Ishikawa (cell line): ENCODE measurements around the gene TMEM138.

Experiments
- CEBPB ChIP-seq: IDR thresholded peaks from 2 replicates; pipeline ENCODE4 v1.6.1; 2012
- CREB1 ChIP-seq: IDR thresholded peaks from 2 replicates; pipeline ENCODE4 v1.6.1; 2012; ENCODE audit warnings: low read depth
- EGR1 ChIP-seq: IDR thresholded peaks from 2 replicates; pipeline ENCODE4 v1.6.1; 2012
- EP300 ChIP-seq: IDR thresholded peaks from 2 replicates; pipeline ENCODE4 v1.6.1; 2012; ENCODE audit warnings: borderline replicate concordance
- FOXM1 ChIP-seq: IDR thresholded peaks from 2 replicates; pipeline ENCODE4 v1.6.1; 2012; ENCODE audit warnings: low read depth, borderline replicate concordance
- NFIC ChIP-seq: IDR thresholded peaks from 2 replicates; pipeline ENCODE4 v1.6.1; 2012
- RAD21 ChIP-seq: IDR thresholded peaks from 2 replicates; pipeline ENCODE4 v1.6.1; 2012; ENCODE audit warnings: low read depth
- TAF1 ChIP-seq: IDR thresholded peaks from 2 replicates; pipeline ENCODE4 v1.6.1; 2012; ENCODE audit warnings: low read depth, mild to moderate bottlenecking
- TCF12 ChIP-seq: IDR thresholded peaks from 2 replicates; pipeline ENCODE4 v1.6.1; 2012; ENCODE audit warnings: low read depth
- TEAD4 ChIP-seq: IDR thresholded peaks from 2 replicates; pipeline ENCODE4 v1.6.1; 2012
- YY1 ChIP-seq: IDR thresholded peaks from 2 replicates; pipeline ENCODE4 v1.6.1; 2012; ENCODE audit warnings: low read depth
- ZBTB7A ChIP-seq: IDR thresholded peaks from 2 replicates; pipeline ENCODE4 v1.6.1; 2012; ENCODE audit warnings: low read depth
- TF ChIP-seq, protein P1 (sequence below): IDR thresholded peaks from 2 replicates; pipeline ENCODE4 v1.6.1; 2012
- TF ChIP-seq, protein P2 (sequence below): IDR thresholded peaks from 2 replicates; pipeline ENCODE4 v1.6.1; 2012
- TF ChIP-seq, protein P3 (sequence below): IDR thresholded peaks from 2 replicates; pipeline ENCODE4 v1.6.1; 2012; ENCODE audit warnings: low read depth, mild to moderate bottlenecking

TMEM138 gene

DNA sequence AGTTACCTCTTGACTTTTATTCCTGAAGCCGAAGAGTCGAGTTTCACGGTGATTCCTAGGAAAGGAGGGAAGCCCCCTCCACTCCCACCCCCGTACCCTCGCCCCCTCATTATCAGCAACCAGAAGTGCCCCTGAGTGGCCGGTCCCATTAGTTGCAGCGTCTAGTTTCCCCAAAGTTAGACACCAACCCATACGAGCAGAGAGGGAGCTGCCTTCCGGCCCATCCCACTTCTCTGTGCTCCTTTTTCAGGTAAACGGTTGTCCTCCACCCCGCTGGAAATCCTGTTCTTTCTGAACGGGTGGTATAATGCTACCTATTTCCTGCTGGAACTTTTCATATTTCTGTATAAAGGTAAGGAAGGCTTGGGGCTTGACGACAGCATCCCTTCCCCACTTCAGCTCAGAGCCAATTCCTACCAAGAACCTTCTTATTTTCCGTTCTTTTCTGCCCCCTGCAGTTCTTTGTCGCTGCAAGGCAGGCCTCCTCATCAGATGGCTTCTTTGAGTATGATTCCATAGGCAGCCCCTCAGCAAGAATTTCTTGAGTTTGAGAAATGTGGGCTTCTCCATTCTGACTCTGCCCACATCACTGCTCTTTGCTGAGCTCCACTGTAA lies 30.9 kb downstream of the TMEM138 start:
- TF ChIP-seq, protein P1, sequence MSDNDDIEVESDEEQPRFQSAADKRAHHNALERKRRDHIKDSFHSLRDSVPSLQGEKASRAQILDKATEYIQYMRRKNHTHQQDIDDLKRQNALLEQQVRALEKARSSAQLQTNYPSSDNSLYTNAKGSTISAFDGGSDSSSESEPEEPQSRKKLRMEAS, result no peak

DNA sequence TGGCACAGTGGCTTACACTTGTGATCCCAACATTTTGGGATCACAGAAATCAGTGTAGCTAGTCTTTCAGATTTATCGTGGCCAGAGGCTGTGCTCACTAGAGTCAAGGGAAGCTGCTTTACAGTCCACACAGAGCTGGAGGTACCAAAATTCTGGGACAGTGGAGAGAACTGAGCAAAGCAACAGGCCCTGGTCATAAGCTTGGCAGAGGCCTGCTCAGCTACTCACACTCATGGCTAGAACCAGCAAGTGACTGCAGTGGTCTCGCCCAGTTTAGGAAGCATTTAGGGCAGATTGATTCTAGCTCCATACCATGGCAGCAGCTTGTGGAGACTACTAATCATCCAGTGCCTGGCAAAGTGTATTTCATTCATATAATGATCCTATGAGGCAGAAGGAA lies 39.0 kb downstream of the TMEM138 start:
- TF ChIP-seq TEAD4, result no peak
- no peak for TF ChIP-seq EP300
- no peak for TF ChIP-seq TCF12
- TF ChIP-seq, protein P2, sequence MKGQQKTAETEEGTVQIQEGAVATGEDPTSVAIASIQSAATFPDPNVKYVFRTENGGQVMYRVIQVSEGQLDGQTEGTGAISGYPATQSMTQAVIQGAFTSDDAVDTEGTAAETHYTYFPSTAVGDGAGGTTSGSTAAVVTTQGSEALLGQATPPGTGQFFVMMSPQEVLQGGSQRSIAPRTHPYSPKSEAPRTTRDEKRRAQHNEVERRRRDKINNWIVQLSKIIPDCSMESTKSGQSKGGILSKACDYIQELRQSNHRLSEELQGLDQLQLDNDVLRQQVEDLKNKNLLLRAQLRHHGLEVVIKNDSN, result no peak
- TF ChIP-seq RAD21, result no peak
- TF ChIP-seq FOXM1, result no peak
- TF ChIP-seq YY1, result no peak
- no peak for TF ChIP-seq TAF1
- TF ChIP-seq, protein P3, sequence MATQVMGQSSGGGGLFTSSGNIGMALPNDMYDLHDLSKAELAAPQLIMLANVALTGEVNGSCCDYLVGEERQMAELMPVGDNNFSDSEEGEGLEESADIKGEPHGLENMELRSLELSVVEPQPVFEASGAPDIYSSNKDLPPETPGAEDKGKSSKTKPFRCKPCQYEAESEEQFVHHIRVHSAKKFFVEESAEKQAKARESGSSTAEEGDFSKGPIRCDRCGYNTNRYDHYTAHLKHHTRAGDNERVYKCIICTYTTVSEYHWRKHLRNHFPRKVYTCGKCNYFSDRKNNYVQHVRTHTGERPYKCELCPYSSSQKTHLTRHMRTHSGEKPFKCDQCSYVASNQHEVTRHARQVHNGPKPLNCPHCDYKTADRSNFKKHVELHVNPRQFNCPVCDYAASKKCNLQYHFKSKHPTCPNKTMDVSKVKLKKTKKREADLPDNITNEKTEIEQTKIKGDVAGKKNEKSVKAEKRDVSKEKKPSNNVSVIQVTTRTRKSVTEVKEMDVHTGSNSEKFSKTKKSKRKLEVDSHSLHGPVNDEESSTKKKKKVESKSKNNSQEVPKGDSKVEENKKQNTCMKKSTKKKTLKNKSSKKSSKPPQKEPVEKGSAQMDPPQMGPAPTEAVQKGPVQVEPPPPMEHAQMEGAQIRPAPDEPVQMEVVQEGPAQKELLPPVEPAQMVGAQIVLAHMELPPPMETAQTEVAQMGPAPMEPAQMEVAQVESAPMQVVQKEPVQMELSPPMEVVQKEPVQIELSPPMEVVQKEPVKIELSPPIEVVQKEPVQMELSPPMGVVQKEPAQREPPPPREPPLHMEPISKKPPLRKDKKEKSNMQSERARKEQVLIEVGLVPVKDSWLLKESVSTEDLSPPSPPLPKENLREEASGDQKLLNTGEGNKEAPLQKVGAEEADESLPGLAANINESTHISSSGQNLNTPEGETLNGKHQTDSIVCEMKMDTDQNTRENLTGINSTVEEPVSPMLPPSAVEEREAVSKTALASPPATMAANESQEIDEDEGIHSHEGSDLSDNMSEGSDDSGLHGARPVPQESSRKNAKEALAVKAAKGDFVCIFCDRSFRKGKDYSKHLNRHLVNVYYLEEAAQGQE, result no peak
- TF ChIP-seq, protein P1, result no peak
- no peak for TF ChIP-seq CEBPB
- TF ChIP-seq ZBTB7A, result no peak
- no peak for TF ChIP-seq NFIC
- no peak for TF ChIP-seq EGR1
- TF ChIP-seq CREB1, result no peak

DNA sequence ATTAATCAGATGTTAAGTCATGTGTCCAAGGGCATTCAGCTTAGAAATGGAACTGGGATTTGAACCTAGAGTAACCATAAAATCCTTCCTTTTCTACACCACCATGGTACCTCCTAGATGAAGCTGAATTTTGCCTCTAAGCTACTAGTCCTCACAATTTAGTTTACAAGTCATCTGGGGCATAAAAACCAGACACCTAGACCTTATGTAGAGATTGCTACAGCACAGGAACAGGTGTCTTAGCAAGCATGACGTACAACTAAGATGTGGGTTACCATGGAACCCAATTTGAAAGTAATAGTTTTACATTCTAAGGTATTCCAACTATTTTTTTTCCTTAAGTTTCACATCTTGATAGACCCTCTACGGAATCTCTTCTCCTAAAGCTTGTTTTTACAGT lies 39.4 kb downstream of the TMEM138 start:
- no peak for TF ChIP-seq CREB1
- no peak for TF ChIP-seq NFIC
- no peak for TF ChIP-seq TAF1
- no peak for TF ChIP-seq FOXM1
- TF ChIP-seq CEBPB, result no peak
- TF ChIP-seq TCF12, result no peak
- TF ChIP-seq, protein P2, result no peak
- no peak for TF ChIP-seq YY1
- no peak for TF ChIP-seq ZBTB7A
- TF ChIP-seq RAD21, result no peak
- TF ChIP-seq, protein P1, result no peak
- TF ChIP-seq, protein P3, result no peak
- no peak for TF ChIP-seq EP300
- TF ChIP-seq TEAD4, result no peak
- no peak for TF ChIP-seq EGR1

DNA sequence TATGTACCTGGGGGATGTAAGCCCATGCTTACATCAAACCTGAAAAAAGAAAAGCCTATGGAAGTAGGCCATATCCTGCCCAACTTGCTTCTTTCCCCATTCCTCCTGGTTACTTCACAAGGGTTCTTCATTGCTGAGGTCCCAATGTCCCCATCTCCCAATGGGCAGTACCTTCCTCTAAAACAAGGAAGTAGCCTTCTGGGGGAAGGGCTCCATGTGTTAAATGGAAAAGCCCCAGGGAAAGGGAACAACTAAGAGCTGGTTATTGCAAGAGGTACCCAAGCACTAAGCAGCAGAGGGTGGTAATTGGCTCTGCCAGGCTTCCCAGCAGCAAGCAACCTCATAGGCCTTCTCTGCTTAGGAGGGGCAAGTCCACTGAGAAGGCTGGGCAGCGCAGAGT lies 41.5 kb downstream of the TMEM138 start:
- no peak for TF ChIP-seq EP300
- no peak for TF ChIP-seq YY1
- TF ChIP-seq TAF1, result no peak
- TF ChIP-seq ZBTB7A, result no peak
- no peak for TF ChIP-seq TEAD4
- TF ChIP-seq NFIC, result no peak
- TF ChIP-seq RAD21, result no peak
- TF ChIP-seq CREB1, result no peak
- TF ChIP-seq, protein P3, result no peak
- TF ChIP-seq, protein P2, result no peak
- TF ChIP-seq TCF12, result no peak
- TF ChIP-seq, protein P1, result no peak
